NCI-H146 treated with DMSO at 0.1 percent for 48 hours (cell line): Measurements from ENCODE around the gene RBCK1.
A peak's percentile ranks its signal among the peaks of the same experiment; 100 is the strongest.
"Not testable (repeated sequence)": the region's sequence is repeated elsewhere in the genome, so short reads cannot be mapped to it uniquely, and the experiment has no call there.

Source experiments
- DNase-seq: peaks from one replicate; lab custom pipeline; 2025; ENCODE audit not compliant: unreplicated experiment; lab: John Stamatoyannopoulos, UW

RBCK1 gene

DNA sequence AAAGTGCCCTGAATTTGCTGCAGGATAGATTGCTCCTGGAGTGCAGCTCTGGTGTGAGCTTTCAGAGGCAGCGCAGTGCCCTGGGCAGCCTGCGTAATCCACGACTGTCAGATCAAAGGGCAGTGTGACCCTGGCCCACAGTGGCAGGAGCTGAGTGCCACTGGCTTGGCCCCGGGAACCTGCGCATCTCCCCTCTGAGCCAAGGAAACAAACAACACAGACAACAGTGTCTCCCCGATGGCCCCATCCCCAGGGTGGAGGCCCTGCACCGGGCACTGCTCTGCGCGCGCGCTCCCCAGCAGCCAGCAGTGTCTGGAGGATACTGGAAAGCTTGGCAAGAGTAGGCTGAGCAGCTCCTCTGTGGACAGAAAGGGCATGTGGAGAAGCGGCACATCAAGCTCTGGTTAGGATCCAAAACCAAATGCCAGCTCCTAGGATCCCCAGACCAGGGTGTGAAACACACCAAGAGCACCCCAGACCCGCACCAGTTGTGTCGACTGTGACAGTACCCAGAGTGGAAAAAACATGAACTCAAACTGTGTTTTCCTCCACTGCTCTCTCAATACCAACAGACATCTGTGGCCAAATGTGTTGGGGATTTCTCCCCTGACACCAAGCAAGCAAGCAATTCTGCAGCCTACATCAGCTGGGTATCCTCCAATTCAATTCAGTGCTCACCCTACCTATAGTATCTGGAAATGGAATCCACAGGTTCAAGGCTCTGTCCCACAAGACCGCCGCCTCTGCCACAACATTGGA lies 26.7 kb downstream of the RBCK1 start:
- no peak for DNase-seq

DNA sequence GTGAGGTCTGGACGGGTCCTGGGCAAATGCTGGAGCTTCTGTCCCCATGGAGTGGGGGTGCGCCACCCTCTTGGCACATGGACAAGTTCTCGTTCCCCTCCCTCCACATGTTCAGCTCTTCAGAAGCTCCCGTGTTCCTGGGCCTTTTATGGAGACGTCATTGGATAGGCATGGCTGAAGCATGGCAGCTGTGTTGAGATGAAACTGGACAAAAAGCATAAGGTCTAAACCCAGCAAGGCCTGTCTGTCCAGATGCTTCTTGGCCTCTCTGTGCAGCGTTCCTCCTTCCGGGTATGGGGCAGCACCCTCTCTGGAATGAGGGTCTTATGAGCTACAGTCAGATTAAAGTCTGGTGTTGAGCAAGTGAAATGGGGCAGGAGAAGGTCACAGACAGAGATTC lies 27.5 kb downstream of the RBCK1 start:
- DNase-seq, result no peak

DNA sequence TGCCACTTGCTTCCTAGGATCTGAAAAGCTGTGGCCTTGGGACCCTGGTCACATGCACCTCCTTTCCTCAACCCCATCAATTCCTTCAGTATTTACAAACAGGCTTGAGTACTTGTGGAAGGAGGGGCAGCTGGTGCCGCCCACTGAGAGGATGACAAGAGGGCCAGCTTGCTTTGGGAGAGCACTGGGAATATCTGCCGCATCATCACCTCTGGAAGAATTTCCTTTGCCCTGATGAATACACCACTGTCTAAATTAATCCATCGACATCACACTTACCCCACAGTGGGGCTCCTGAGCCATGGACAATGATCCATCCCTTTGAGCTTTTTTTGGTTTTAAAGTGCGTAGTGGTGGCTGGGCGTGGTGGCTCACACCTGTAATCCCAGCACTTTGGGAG lies 28.4 kb downstream of the RBCK1 start:
- no peak for DNase-seq

DNA sequence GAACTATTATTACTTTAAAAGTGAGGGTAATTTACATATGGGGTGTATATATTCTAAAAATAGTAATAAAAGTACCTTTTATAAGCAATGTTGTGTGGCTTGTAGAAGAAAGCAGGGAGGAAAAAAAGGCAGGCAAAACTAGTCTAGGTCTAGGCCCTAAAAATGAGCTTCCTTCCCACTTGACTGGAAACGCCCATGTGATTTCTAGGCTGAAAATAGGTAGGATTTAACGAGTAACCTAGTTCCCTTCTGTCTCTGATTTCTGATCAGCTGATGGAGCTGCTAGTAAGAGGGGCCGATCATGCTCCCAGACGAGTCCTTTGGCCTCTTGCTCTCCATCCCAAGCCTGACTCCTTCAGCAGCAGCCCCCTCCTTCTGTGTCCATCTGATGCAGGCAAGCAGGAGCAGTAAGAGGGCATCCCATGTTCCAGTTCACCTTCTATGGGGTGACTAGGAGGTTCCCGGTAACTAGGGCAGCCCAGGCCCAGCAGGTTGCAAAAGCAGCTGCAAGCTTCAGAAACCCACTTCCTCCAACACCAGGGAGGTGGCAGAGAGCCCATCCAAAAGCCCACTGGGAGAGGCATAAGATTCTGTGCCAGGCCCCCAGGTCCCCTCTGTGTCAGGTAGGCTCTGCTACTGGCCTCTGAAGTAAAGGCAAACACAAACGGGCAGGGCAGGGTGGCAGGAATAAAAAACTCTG lies 29.8 kb downstream of the RBCK1 start:
- no peak for DNase-seq

DNA sequence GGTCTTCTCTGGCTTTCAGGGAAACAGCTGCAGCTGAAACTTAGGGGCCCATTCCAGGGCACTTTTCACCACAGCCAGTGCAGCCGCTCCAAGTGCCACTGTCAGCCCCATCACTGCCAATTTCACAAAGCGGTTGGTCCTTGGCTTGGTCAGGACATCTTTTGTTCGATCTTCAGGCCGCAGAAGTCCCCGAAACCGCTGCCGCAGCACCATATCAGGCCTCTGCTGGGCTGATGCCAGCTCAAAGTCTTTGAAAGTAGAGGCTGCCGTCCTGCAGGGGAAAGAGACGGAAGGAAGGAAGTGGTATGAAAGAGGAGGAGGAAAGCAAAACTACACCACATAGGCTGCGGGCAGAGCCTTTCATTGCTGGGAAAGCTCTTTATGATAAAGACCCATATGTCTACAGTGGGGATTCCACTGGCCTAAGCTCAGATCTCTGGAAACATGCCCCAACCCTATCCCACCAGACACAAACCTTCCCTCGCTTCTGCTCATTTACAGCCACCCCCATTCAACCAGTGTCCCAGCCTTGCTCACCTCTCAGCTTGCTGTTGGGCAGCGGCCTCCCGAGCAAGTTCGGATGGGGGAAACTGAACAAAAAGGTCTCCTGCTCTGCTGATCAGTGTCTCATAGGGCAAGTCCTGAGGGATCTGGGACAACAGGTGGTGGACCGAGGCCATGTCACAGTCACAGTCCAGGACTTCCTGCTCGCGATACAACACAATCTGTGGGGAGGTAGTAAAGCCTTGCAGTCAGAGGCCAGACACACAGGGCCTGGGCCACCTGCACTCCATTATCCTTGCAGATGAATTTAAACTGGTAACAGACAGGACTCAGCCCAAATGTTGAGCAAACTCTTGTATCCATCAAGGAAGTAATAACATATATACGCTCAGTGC lies 30.7 kb downstream of the RBCK1 start:
- no peak for DNase-seq

DNA sequence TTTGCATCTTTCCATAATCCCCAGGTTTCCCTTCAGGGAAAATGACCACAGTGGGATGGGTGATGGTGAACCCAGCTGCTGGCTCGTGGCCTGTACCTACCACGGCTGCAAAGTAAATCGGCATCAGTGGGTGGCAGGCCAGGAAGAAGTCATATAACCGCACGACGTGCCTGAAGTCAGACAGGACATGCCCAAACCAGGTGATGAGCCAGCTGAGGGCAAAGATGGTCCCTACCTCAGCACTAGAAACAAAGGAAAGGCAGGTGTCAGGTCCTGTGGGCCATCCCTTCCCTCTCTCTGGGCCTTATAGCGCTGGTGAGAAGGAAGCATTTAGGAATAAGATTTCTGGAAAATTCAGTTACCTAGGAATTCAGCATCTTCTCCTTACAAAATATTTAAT lies 32.0 kb downstream of the RBCK1 start:
- DNase-seq, result no peak

DNA sequence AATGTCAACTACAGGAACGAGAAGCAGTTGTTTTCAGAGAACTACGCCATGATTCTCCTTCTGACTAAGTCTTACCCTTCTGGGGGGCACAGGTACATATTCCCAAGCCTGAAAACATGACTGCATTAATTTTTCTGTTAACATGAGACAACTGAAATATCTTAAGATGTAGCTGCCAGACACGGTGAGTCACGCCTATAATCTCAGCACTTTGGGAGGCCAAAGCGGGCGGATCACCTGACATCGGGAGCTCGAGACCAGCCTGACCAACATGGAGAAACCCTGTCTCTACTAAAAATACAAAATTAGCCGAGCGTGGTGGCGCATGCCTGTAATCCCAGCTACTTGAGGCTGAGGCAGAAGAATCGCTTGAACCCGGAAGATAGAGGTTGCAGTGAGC lies 32.5 kb downstream of the RBCK1 start:
- no peak for DNase-seq

DNA sequence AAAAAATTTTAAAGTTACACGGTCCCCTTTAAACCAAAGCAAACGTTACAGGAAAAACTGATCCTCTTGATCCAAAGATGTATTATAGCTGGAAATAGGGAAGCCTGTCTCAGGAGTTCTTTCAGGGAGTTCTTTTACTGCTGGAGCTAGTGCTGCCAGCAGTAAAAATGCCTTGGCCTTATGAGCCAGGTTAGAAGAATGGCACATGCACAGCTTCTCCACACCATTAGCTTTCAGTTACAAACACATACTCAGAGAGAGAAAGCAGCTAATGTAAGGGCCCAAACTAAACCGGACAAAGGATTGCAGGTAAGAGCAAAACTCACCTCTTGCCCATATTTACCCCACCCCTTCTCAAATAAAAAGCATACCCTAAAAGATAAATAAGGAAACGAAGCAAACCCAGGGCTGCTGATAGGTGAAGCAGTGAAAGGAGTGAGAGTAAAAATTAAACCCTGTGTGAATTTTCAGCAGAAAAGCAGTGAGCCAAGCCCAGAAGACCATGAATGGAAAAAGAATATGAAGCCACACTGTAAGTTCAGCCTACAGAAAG lies 35.2 kb downstream of the RBCK1 start:
- DNase-seq, result no peak

DNA sequence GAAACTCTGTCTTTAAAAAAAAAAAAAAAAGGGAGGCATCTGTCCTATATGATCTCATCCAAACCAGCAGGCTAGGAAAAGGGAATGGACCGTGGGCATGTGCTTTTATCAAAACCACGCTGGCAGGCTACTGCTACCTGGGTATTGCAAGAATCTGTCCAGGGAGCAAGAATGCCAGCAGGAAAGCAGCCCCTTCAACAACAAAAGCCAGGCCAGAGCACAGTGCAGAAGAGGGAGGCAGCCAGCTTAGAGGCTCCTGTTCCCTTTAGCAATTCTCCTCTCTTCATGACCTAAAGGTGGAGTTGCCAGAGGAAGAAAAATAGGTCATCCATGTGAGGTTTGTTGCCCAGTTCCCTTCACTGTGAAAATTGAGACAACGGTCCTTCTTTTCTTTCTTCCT lies 36.0 kb downstream of the RBCK1 start:
- DNase-seq, result no peak

DNA sequence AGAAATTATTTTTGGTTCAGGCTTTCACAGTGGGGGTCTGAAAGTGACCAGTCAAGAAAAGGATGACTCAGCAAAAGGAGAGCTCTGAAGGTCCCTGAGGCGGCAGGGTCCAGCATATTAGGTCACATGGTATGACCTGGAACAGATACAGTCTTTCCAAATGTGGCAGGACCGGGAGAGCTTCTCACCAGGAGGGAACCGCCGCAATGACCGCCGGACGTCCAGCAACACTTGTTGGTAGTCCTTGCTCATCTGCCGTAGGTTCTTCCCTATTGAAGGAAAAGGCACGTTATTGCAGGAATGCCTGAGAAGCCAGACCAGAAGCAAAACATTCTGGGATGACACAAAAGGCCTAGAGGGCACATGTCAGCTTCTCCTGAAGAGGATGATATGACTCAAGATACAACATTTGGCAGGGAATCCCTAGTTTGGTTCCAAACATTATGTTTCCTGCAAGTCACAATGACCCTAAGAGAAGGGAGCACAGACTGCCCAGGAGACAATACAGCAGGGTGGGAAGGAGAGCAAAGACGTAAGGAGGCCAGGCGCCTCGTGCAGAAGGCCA lies 36.8 kb downstream of the RBCK1 start:
- no peak for DNase-seq

DNA sequence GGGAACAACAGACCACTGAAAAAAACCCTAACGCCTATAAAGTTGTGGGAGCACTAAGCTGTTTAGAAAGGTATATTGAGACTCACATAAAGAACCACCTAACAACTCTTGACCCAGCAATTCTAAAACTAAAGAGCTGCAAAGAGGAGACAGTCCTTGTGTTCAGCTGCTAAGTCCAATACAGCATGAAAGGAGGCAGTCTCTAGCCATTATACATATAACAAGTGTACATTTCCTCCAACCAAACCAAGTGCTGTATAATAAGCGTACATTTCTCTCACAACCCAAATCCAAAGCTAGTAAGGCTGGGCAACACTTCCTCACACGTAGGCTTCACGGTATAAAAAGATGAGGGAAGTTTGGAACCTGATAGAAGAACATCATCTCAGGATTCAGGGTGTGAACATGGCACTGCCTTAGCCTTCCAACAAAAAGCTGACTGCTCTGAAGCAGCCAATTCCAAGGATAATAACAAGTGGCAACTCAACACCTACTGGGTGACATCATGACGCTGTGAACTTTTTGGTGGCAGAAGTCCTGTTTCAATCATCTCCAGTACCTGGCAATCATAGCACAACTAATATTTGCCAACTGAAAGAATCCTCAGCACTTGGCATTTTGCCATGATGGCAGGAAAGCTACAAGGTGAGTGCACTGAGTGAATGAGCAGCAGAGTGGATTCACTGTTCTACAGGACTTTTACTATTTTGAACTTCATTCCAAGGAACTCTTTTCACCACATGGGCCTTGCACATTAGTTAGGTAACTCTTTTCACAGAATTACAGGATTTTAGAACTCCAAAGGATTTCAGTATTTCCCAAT lies 37.6 kb downstream of the RBCK1 start:
- no peak for DNase-seq

DNA sequence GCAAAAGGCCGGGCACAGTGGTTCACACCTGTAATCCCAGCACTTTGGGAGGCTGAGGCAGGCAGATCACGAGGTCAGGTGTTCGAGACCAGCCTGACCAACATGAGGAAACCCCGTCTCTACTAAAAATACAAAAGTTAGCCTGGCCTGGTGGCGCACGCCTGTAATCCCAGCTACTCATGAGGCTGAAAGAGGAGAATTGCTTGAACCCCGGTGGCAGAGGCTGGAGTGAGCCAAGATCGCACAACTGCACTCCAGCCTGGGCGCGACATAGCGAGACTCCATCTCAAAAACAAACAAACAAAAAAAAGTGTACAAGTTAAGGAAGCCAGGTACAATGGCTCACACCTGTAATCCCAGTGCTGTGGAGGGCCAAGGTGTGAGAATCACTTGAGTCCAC lies 43.9 kb downstream of the RBCK1 start:
- not testable (repeated sequence) for DNase-seq

DNA sequence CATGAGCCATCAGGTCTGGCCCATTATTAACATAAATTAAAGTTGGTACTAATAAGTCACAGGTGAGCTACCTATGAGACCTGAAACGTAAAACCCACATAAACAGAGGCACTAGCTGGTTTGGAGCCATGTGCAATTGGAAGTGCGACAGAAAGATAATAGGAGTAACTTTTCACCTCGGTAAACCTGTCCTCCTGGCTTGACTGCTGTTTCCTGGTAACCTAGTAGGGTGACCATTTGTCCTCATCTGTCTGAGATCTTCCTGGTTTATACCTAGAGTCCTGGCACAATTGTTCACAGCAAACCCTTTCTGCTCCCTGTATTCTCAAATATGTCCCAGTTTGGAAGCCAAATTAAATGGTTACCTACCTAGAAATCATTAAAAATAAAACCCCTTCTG lies 46.9 kb downstream of the RBCK1 start:
- no peak for DNase-seq

DNA sequence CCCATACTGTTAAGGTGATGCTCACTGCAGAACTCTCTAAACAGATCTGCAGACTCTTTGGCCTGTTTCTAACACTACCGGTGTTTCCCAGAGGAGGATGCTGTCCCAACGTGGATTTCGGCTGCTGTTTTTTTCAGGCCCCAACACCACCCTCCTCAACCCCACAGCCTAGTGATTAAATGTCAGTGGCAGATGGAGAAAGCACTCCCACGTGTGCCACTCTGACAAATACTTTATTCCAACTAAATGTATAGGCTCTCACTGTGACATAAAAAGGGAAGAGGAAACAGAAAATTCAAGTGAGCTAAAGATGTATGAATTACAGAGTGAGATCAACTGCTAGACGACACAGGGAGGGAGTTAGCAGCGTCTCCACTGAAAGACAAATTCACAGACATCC lies 50.7 kb downstream of the RBCK1 start:
- no peak for DNase-seq

DNA sequence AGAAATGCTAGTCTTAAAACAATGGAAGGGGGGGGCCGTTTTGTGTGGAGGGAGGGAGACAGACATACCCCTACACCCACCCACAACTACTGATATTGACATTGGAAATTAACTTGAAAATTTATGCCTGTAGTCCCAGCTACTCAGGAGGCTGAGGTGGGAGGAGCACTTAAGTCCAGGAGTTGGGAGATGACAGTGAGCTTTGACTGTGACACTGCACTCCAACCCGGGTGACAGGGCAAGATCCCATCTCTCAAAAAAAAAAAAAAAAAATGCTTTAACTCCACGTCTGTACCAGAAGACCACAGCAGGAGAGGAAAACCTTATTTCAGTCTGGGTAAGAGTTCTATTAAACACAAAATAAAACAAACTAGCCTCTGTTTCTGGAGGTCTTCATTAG lies 52.1 kb downstream of the RBCK1 start:
- no peak for DNase-seq

DNA sequence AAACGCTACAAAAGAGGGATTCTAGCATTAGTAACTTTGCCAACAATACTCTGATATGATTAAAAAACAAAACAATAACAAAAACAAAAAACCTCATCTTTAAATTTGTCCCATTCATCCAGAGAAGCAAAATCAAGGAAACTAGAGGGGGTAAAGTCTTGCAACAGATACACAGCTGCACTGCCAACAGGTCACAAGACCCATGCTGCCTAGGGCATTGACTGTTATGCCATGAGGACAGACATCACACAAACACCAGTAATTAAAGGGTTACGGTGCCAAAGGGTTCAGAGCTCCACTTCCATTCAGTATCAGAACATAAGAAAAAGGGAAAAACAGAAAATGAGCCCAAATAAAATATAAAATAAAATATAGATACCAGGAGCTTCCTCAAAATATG lies 52.6 kb downstream of the RBCK1 start:
- DNase-seq, result no peak

DNA sequence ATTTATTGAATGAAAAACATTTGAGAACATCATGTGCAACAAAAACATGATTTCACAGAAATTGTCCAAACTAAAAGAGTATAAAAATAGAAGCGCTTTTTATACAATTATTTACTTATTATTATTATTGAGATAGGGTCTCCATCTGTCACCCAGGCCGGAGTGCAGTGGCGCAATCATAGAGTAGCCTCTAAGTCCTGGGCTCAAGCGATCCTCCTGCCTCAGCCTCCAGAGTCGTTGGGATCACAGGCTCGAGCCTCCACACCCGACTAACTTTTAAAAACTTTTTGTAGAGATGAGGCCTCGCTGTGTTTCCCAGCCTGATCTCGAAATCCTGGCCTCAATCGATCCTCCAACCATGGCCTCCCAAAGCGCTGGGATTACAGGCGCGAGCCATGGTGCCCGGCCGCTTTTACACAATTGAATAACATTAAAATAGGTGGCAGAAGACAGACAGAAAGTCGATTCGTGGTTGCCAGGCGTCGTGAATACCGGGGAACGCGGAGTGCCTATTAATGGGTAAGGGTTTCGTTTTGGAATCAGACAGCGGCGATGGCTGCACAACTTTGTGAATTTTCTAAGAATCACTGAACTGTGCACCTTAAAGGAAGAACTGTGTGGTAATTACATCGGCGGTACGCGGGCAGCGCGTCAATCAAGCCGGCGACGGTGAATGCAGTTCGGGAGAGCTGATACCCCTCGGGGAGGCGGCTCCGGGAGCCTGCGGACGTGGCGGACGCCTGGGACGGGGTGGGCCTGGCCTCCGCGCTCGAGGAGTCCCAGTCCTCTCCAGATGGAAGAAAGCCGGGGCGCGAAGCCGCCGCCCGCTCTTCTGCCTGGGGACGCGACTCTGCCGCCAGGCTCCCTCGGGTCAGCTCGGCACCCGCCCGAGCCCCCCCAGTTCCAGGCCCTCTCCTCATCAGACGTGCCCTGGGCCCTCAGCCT lies 53.4 kb downstream of the RBCK1 start:
- peak; percentile 50 for DNase-seq

DNA sequence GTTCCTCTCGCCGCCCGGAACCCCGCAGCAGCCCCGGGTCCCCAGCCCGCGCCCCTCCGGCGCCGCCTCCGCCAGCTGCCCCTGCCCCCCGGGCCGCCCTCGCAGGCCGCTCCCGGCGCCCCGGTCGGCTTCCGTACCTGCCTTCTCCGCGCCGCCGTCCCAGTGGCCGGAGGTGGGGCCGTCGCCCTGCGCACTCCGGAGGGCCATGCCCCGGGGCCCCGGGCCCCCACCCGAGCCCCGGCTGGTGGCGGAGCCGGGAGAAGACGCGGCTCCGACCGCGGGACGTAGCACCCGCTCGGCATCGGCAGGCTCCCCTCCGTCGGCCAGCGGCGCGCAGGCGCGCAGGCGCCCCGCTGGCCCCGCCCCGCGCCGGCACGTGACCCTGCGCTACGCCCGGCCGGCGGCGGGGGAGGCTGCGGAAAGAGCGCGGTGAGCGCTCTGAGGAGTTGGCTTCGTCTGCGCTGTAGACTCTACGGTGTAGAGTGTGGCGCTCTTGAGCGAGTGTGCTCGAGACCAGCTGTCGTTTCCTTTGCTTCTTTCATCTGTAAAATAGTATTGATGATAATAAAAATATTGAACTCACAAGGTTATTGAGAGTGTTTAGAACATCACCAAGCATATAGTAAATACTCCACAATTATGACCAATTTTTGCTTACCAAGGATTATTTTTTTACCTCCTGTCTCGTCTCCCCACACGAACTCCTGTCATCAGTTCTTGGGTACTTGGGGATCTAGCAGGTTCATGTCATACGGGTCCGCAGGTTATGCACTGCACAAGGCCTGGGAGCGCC lies 54.3 kb downstream of the RBCK1 start, which contains the start of gene TBC1D20:
TSS of gene TBC1D20 (minus strand) at position 335 of the 793 bp plus-strand sequence. CDS start at position 207, 128 bp downstream.
- DNase-seq, result peak; percentile 82
